GM21528 (cell line): Measurements from ENCODE around the gene GRHPR.
"Not testable (repeated sequence)": the region's sequence is repeated elsewhere in the genome, so short reads cannot be mapped to it uniquely, and the experiment has no call there.

Experiments used
- ATAC-seq: cut with Tn5 transposase; IDR thresholded peaks from one replicate; pipeline ENCODE4 v1.9.1; 2021; ENCODE audit warnings: mild to moderate bottlenecking, moderate library complexity; ENCODE audit not compliant: unreplicated experiment, low FRiP score

Gene GRHPR

GRCh38 chr9:37444890-37445289 lies 22.4 kb downstream of the GRHPR start:
- no peak for ATAC-seq

GRCh38 chr9:37445832-37446231 lies 23.3 kb downstream of the GRHPR start:
- no peak for ATAC-seq

DNA sequence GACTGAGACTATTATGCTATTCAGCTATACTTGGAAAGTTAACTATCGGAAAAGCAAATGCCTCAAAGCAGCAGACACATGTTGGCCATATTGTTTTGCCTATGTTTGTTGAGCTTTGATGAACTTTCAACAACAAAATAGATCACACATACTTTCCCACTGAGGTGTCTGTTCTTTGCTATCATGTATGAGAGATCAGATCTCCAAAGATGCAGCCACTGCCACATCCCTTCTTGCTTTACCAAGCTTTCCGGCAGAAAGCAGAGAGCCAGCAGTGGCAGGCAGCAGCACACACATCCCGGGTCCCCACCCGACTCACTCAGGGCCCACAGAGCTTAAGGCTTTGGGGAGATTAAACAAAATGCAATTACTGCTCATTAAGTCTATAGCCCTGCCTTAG lies 23.9 kb downstream of the GRHPR start:
- no peak for ATAC-seq

DNA sequence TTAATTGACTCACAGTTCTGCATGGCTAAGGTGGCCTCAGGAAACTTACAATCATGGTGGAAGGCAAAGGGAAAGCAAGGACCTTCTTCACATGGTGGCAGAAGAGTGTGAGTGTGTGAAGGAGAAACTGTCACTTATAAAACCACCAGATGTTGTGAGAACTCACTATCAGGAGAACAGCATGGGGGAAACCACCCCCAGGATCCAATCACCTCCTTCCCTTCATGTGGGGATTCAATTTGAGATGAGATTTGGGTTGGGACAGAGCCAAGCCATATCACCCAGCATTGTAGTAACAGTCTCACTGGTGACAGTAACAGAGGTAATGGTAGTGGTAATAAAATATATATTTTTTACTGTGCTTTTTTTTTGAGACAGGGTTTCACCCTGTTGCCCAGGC lies 24.6 kb downstream of the GRHPR start:
- ATAC-seq: no peak

DNA sequence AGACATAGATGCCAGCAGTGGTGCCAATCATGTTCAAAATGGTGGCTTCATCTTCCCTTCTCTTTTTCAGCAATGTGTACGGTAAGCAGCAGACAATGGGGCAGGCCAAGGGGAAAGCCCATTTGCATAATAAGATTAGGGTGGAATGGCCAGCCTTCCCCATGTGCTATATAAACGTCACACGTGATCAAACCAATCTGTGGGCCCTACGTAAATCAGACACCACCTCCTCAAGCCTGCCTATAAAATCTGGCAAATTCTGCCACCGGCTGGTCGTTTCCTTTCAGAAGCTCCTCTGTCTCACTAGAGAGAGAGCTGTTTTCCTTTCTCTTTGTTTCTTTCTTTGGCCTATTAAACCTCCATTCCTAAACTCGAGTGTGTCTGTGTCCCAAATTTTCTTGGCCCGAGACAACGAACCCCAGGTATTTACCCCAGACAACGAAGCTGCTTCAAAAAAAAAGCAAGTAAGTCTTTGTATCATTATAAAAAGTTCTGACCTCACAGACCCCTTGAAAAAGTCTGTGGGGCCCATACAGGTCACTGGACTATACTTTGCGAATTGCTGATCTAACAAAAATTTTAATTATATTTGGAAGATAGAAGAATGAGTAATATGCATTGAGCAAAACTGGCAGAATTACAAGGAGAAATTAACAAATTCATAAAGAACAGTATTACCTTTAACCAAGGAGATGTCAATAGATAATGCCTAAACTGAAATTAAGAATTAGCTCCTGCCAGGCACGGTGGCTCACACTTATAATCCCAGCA lies 27.6 kb downstream of the GRHPR start:
- ATAC-seq: no peak

DNA sequence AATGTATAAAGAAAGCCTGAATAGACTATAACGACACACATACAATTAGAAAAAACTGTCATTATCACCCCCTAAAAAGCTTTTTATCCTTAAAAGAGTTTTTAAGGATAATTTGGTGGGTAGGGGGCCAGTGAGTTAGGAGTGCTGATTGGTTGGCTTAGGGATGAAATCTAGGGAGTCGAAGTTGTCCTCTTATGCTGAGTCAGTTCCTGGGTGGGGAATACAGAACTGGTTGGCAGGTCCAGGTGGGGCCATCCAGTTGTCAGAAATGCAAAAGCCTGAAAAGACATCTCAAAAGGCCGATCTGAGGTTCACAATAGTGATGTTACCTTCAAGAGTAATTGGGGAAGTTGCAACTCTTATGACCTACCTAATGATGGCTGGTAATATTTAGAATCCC lies 29.1 kb downstream of the GRHPR start:
- ATAC-seq: no peak

GRCh38 chr9:37452611-37453010 lies 30.1 kb downstream of the GRHPR start:
- no peak for ATAC-seq

- no peak for ATAC-seq
These were observed 31.3 kb downstream of the GRHPR start for GRCh38 chr9:37453827-37454226.

DNA sequence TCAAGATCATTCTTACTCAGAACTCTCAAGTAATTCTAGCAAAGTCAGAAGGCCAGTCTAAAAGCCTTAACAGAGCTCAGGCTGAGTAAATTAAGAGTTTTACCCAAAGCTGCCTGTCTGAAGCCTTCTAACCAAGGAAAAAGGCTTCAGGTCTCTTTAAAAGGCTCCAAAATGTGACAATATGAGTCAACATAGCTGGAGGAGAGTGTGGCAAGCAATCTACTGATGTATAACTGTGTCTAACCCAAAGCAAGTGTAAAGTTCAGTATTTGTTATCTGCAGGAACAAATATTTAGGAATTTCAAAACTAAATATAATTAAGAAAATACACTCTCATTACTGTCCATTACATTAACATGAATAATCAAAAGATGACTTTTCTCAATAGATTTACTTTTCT lies 31.7 kb downstream of the GRHPR start:
- ATAC-seq: no peak

DNA sequence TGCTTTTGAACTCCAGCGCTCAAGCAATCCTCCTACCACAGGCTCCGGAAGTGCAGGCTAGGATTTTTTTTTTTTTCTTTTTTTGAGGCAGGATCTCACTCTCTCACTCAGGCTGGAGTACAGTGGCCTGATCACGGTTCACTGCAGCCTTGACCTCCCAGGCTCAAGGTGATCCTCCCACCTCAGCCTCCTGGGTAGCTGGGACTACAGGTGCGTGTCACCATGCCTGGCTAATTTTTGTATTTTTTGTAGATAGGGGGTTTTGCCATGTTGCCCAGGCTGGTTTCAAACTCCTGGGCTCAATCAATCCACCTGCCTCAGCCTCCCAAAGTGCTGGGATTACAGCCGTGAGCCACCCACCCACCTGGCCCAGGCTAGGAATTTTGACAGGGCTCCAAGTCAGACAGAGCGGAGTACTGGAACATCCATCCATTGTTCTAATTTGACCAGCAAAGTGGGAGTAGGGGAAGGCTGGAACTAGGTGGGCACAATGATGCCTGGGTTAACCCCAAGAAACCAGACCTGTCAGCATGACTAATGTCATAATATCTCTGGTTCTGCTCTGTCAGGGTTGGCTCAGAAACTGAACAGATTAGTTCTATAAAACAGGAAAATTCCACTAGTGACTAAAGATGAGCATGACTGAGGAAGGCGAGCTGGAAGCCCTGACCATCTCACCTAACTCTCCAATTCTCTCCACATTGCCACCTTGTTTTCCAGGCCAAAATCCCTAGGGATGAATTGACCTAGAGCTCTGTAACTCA lies 33.6 kb downstream of the GRHPR start:
- ATAC-seq: no peak

DNA sequence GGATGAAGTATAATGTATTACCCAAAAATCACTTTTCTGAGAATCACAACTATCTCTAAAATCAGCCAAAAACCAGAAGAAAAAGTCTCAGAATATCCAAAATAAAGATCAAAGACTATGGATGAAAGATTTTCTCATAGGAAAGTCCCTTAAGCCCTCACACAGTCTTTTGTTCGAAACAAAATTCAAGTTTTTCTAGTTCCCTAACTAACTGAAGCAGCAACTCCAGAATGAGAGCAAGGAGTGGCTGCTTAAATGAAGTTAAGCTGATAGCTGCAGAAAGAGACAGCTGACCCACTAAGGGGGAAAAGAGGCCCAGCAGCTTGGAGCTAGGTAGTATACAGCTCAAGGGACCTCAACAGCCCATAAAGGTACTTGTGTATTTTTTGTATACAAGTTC lies 34.3 kb downstream of the GRHPR start:
- no peak for ATAC-seq

DNA sequence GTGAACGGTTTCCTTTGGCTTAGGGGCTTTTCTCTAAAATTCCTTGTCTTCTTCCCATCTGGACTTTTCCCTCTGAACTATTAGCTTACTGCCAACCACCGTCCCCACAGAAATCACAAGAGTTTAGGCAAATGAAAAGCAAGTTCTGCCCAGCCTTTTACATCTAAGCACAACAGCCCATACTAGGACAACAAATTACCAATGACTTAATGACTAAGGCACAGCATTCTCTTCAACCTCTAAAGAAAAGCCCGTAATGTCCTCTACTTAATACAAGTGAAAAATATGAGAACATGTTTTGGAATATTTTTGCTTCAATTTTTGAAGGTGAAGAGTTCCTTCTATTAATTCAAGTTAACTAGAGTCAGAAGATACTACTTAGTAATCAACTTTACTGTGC lies 41.5 kb downstream of the GRHPR start:
- ATAC-seq: no peak

DNA sequence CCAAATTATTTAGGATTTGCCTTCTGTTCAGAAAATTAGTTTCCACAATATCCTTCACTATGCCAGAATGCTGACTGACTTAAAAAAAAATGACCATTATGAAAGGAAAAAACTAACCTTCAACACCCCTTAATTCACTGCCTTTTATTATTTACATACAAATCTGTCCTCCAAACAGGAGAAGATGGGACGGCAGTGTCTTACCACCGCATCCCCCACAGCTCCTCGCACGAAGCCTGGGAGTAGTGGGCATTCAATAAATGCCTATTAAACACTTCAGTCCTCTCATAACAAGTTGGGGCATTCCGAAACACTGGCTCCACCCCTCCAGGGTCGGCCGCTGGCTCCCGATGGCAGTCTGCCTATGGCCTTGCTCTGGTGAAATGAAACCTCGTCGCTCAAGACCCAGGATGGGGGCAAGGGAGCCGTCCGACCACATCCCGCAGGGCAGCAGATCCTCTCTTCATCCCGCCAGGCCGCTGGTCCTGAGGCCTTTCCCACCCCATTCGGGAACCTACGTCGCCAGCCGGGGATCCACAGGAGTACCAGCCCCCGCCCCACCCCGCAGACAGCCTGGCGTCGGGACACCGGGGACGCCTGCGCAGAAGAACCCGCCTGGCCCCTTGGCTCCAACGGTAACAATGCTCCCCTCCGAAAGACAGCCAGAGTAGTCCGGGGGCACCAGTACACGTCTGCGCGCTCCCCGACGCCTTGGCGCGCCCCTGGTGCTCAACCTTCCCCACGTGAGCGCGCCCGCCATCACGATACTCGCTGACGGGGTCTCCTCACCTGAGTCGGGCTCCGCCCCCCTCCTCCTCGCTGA lies 42.1 kb downstream of the GRHPR start:
- ATAC-seq: peak; percentile 46

DNA sequence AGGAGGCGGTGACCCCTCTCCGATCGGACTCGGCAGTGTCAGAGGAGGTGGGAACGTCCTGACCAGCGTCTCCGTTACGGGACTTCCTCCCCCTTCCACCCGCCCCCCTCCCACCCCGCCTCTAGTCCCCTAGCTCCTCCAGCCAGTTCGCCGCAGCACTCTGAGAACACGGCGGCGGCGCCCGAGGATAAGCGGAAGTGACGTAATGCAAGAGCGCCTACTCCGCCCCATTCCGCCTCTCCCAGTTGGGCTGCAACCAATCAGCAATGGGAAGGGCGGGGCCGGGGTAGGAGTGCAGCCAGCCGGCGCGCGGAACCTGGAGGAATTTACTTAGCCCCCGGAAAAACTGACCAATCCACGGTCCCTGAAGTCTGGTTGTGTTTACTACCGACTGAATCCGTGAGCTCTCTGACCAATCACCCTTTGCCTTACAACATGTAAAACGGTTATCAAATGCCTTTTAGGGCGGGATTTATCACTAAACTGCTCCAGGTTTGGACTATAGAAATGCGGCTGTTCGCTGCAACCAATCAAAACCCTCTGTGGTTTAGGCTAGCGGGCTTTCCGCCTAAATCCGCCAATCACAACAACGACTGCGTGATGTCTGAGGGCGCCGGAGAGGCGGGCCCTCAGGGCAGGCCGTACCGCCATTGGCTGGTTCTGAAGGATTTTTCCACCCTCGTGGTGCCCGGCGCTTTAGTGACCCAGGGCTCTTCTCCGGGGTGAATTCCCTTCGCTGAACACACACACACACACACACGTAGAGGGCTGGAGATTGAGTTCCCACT lies 42.9 kb downstream of the GRHPR start, which contains the start of gene ZBTB5:
Gene ZBTB5, minus strand, starts transcription at position 202 of the 788 bp plus-strand sequence. CDS start 22,899 bp downstream, outside the sequence.
- peak; percentile 75 for ATAC-seq

- peak; percentile 12 for ATAC-seq
These were observed 43.7 kb downstream of the GRHPR start for GRCh38 chr9:37466037-37466709.

DNA sequence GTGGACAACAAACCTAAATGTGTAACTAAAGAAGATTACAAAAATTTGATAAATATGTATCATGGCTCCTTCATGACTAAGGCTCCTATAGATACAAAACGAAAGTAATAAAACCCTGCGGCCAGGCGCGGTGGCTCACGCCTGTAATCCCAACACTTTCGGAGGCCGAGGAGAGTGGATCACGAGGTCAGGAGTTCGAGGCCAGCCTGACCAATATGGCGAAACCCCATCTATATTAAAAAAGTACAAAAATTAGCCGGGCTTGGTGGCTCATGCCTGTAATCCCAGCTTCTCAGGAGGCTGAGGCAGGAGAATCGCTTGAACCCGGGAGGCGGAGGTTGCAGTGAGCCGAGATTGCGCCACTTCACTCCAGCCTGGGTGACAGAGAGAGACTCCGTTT lies 45.0 kb downstream of the GRHPR start:
- ATAC-seq: not testable (repeated sequence)

DNA sequence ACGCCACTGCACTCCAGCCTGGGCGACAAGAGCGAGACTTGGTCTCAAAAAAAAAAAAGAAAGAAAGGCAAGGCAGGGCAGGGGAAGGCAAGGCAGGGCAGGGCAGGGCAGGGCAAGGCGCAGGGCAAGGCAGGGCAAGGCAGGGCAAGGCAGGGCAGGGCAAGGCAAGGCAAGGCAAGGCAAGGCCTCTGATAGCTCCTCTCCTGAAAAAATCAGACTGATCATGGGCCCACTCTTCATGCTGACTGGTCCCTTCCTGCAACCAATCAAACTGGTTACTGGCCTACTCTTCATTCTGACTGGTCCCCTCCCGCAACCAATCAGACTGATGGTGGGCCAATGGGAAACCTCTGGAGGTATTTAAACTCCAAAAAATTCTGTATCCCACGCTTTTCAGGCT lies 46.1 kb downstream of the GRHPR start:
- ATAC-seq: no peak

- no peak for ATAC-seq
These were observed 49.6 kb downstream of the GRHPR start for GRCh38 chr9:37471942-37472684.

DNA sequence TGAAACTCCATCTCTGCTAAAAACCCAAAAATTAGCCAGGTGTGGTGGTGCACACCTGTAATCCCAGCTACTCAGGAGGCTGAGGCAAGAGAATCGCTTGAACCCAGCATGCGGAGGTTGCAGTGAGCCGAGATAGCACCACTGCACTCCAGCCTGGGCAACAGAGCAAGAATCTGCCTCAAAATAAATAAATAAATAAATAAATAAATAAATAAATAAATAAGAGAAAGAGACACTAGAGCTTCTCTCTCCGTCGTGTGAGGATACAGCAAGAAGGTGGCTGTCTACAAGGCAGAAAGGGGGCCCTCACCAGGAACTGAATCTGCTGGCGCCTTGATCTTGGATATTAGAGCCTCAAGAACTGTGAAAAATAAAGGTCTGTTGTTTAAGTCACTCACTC lies 51.5 kb downstream of the GRHPR start:
- not testable (repeated sequence) for ATAC-seq
